ENCODE measurements around the gene TCIRG1.

DNA sequence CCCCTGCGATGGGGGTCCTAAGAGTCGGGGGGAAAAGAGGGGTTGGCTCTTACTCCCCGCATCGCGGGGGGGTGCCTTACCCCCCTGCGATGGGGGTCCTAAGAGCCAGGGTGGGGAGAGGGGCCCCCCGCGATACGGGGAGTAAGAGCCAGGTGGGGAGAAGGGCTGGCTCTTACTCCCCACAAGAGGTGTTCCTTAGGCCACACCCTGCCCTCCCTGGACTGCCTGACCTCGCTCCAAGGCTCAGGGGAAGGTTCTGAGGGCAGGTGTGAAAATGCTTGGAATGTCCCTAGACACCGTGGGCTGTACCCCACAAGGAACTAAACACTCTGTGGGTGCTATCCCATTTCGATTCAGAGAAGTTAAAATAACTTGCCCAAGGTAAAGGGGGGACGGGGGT, 42.8 kb upstream of the TCIRG1 start:
- TF ChIP-seq, protein P1, sequence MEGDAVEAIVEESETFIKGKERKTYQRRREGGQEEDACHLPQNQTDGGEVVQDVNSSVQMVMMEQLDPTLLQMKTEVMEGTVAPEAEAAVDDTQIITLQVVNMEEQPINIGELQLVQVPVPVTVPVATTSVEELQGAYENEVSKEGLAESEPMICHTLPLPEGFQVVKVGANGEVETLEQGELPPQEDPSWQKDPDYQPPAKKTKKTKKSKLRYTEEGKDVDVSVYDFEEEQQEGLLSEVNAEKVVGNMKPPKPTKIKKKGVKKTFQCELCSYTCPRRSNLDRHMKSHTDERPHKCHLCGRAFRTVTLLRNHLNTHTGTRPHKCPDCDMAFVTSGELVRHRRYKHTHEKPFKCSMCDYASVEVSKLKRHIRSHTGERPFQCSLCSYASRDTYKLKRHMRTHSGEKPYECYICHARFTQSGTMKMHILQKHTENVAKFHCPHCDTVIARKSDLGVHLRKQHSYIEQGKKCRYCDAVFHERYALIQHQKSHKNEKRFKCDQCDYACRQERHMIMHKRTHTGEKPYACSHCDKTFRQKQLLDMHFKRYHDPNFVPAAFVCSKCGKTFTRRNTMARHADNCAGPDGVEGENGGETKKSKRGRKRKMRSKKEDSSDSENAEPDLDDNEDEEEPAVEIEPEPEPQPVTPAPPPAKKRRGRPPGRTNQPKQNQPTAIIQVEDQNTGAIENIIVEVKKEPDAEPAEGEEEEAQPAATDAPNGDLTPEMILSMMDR (IDR thresholded peaks at IDR 0.05) = no peak
- TF ChIP-seq POLR2AphosphoS5 (IDR thresholded peaks at IDR 0.05) = no peak
